Amniotic epithelial cell (primary cell): ENCODE results near the gene TSPY3.
"Not testable (repeated sequence)": the region's sequence is repeated elsewhere in the genome, so short reads cannot be mapped to it uniquely, and the experiment has no call there.

Experiments used
- DNase-seq: peaks from one replicate; pipeline ENCODE4 v3.0.0-alpha.2; 2010; ENCODE audit warnings: low read depth

The TSPY3 gene

GRCh38 chrY:9398121-9398520 is at the start of gene TSPY3:
TSS of gene TSPY3 (plus strand) at chrY:9398421. CDS start at chrY:9398467, 46 bp downstream.
- DNase-seq, result not testable (repeated sequence)

- not testable (repeated sequence) for DNase-seq
Observed at GRCh38 chrY:9357497-9357896, 40.7 kb upstream of the TSPY3 start, which contains the start of gene TSPY8. TSS of gene TSPY8 (plus strand) at chrY:9357797. CDS start at chrY:9357843, 46 bp downstream.

- DNase-seq, result not testable (repeated sequence)
Observed at GRCh38 chrY:9396527-9396926, 1.7 kb upstream of the TSPY3 start.
